ENCODE measurements around the gene AURKAIP1. TPM values are rescaled to one million over a fixed set of nuclear protein-coding genes. Genes with fewer than 3 reads are reported as not detected.
"Not testable (repeated sequence)": the region's sequence is repeated elsewhere in the genome, so short reads cannot be mapped to it uniquely, and the experiment has no call there.

The AURKAIP1 gene
- total RNA-seq, 1 experiment from 2014 or later: 164 TPM

DNA sequence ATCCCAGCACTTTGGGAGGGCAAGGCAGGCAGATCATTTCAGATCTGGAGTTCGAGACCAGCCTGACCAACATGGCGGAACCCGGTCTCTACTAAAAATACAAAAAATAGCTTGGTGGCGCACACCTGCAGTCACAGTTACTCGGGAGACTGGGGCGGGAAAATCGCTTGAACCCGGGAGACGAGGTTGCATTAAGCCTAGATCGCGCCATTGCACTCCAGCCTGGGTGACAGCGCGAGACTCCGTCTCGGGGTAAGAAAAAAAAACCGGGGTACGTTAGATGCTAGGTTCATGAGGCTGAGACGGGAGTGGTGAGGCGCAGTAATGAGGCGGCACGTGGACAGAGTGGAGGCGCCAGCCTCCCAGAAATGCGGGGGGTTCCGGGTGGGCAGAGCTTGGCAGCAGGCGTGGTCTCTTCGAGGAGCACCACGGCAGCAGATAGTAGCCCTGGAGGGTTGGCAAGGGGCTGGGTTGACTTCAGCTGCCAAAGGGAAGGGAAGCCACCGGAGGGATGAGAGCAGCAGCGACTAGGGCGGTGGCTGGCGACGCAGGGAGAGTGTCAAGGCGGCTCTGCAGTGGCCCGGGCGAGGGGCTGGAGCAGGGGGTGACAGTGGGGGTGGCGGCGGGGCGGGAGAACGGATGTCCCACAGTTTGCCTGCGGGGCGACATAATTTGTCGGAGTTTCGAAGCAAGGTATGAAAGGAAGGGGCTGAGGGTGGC lies 31.3 kb upstream of the AURKAIP1 start:
- H3K4me3 ChIP-seq: peak overlapping the region; percentile 80
- intact Hi-C loops (cut with micrococcal nuclease; ENCODE audit: unreplicated experiment): loop anchor here (2.0 kb wide), 2 partner anchors 27 to 35 kb away; no protein-coding TSS in a partner anchor
- H3K4me1 ChIP-seq (replicated peaks; ENCODE audit: insufficient read depth): peaks cover 19% of the 10 kb centered on the region
- H3K9me2 ChIP-seq (ENCODE audit: insufficient read depth): no peaks in the 10 kb centered on the region
- H3K9me3 ChIP-seq (ENCODE audit: insufficient read depth, low read depth): no peaks in the 10 kb centered on the region
- peaks cover 8% of the 10 kb centered on the region for H4K20me1 ChIP-seq (ENCODE audit: insufficient read depth)
- ChIA-PET POLR2A (ENCODE audit: unreplicated experiment) (no interaction called here), CTCF (no interaction called here)
- peak overlapping the region; percentile 88 for H3K4me2 ChIP-seq
- H3F3A ChIP-seq (ENCODE audit: insufficient read depth, low read depth): peaks cover 52% of the 10 kb centered on the region
- H3K27ac ChIP-seq: peak overlapping the region; percentile 44; the same call in 1 of the 2 replicates
- no peak for TF ChIP-seq EZH2 (IDR thresholded peaks at IDR 0.05; ENCODE audit: low read depth)
- TF ChIP-seq, protein P1, sequence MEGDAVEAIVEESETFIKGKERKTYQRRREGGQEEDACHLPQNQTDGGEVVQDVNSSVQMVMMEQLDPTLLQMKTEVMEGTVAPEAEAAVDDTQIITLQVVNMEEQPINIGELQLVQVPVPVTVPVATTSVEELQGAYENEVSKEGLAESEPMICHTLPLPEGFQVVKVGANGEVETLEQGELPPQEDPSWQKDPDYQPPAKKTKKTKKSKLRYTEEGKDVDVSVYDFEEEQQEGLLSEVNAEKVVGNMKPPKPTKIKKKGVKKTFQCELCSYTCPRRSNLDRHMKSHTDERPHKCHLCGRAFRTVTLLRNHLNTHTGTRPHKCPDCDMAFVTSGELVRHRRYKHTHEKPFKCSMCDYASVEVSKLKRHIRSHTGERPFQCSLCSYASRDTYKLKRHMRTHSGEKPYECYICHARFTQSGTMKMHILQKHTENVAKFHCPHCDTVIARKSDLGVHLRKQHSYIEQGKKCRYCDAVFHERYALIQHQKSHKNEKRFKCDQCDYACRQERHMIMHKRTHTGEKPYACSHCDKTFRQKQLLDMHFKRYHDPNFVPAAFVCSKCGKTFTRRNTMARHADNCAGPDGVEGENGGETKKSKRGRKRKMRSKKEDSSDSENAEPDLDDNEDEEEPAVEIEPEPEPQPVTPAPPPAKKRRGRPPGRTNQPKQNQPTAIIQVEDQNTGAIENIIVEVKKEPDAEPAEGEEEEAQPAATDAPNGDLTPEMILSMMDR (conservative IDR thresholded peaks at IDR 0.05): no peak
- no peaks in the 10 kb centered on the region for H3K27me3 ChIP-seq (ENCODE audit: insufficient read depth, low read depth)
- 0 out of 2 replicates have a peak overlapping the region, but pooled peaks have one; percentile 85 for H2AFZ ChIP-seq
- peaks cover 59% of the 10 kb centered on the region for H3K79me2 ChIP-seq (ENCODE audit: low read depth)
- no peak for DNase-seq
- BruUV-seq (replicated peaks): no TSS peak
- H3K36me3 ChIP-seq (ENCODE audit: low read depth): peaks cover 20% of the 10 kb centered on the region; the same call in 1 of the 2 replicates

DNA sequence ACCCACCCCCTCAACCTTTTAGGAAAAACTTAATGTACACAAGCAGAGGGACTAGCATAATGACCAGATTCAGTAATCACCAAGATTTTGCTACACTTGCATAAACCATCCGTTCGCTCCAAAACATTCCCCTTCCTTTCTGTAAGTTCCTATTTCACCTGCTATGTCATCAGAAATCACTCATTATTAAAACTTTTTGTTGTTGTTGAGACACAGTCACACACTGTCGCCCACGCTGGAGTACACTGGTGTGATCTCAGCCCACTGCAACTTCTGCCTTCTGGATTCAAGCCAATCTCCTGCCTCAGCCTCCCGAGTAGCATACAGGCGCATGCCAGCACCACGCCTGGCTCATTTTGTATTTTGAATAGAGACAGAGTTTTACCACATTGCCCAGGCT lies 28.6 kb upstream of the AURKAIP1 start:
- ChIA-PET POLR2A (ENCODE audit: unreplicated experiment) (no interaction called here), CTCF (no interaction called here)
- no peak for DNase-seq
- TF ChIP-seq, protein P1 (conservative IDR thresholded peaks at IDR 0.05): no peak
- TF ChIP-seq EZH2 (IDR thresholded peaks at IDR 0.05; ENCODE audit: low read depth): no peak
- H3K79me2 ChIP-seq (ENCODE audit: low read depth): peaks cover 71% of the 10 kb centered on the region
- no peak overlapping the region for H3K27ac ChIP-seq
- no peaks in the 10 kb centered on the region for H3K27me3 ChIP-seq (ENCODE audit: insufficient read depth, low read depth)
- intact Hi-C loops (cut with micrococcal nuclease; ENCODE audit: unreplicated experiment): no loop called here
- H3K4me1 ChIP-seq (replicated peaks; ENCODE audit: insufficient read depth): peaks cover 29% of the 10 kb centered on the region
- peaks cover 4% of the 10 kb centered on the region for H4K20me1 ChIP-seq (ENCODE audit: insufficient read depth)
- H3K9me3 ChIP-seq (ENCODE audit: insufficient read depth, low read depth): no peaks in the 10 kb centered on the region
- peaks cover 57% of the 10 kb centered on the region for H3F3A ChIP-seq (ENCODE audit: insufficient read depth, low read depth)
- no peaks in the 10 kb centered on the region for H3K9me2 ChIP-seq (ENCODE audit: insufficient read depth)
- BruUV-seq (replicated peaks): no TSS peak
- H3K4me2 ChIP-seq: no peak overlapping the region
- no peak overlapping the region for H3K4me3 ChIP-seq
- peaks cover 28% of the 10 kb centered on the region; the same call in 1 of the 2 replicates for H3K36me3 ChIP-seq (ENCODE audit: low read depth)
- no peak overlapping the region for H2AFZ ChIP-seq

DNA sequence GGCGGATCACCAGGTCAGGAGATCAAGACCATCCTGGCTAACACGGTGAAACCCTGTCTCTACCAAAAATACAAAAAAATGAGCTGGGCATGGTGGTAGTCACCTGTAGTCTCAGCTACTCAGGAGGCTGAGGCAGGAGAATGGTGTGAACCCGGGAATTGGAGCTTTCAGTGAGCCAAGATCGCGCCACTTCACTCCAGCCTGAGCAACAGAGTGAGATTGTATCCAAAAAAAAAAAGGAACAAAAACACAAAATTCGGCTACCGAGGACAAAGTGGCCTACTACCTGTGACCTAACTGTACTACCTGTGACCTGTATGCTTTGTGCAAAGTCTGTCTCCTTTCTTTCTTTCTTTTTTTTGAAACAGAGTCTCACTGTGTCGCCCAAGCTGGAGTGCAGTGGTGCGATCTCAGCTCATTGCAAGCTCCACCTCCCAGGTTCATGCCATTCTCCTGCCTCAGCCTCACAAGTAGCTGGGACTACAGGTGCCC lies 27.9 kb upstream of the AURKAIP1 start:
- CTCF ChIA-PET; H4K20me1 ChIP-seq (ENCODE audit: insufficient read depth): not testable (repeated sequence)
- peaks cover 26% of the 10 kb centered on the region for H3K4me1 ChIP-seq (replicated peaks; ENCODE audit: insufficient read depth)

More for the DNA sequence above, 27.9 kb upstream of the AURKAIP1 start:
- H3K9me3 ChIP-seq (ENCODE audit: insufficient read depth, low read depth); H2AFZ ChIP-seq; H3K27me3 ChIP-seq (ENCODE audit: insufficient read depth, low read depth); H3K9me2 ChIP-seq (ENCODE audit: insufficient read depth); intact Hi-C loops (cut with micrococcal nuclease; ENCODE audit: unreplicated experiment); H3K27ac ChIP-seq; BruUV-seq (replicated peaks); H3K4me3 ChIP-seq; H3K4me2 ChIP-seq; DNase-seq: not testable (repeated sequence)
- POLR2A ChIA-PET (ENCODE audit: unreplicated experiment): interaction anchor here (1.0 kb wide), 1 partner anchor 28 kb away, joined by 9 read pairs; no protein-coding TSS in a partner anchor
- Histone ChIP-seq H3K36me3 (ENCODE audit: low read depth) (peaks cover 28% of the 10 kb centered on the region; the same call in 1 of the 2 replicates), H3K79me2 (ENCODE audit: low read depth) (peaks cover 71% of the 10 kb centered on the region), H3F3A (ENCODE audit: insufficient read depth, low read depth) (peaks cover 50% of the 10 kb centered on the region)

All from PC-9 (cell line).